GM12865 (cell line): Measurements from ENCODE around the gene ALG6.
"Not testable (repeated sequence)": the region's sequence is repeated elsewhere in the genome, so short reads cannot be mapped to it uniquely, and the experiment has no call there.

Experiments used
- DNase-seq: peaks from one replicate; pipeline ENCODE4 v3.0.0; 2010; ENCODE audit warnings: low read depth
- H3K4me3 ChIP-seq: 2 replicates; pipeline ENCODE4 v1.5.1; 2011; ENCODE audit warnings: mild to moderate bottlenecking, low read depth, low read length, control low read depth
- TF ChIP-seq, protein P1 (sequence below): IDR thresholded peaks from 2 replicates; pipeline ENCODE4 v1.5.1; 2011; ENCODE audit warnings: low read length, control low read depth, low read depth, inconsistent platforms; ENCODE audit not compliant: insufficient read depth; ENCODE audit errors: missing control alignments

The ALG6 gene

DNA sequence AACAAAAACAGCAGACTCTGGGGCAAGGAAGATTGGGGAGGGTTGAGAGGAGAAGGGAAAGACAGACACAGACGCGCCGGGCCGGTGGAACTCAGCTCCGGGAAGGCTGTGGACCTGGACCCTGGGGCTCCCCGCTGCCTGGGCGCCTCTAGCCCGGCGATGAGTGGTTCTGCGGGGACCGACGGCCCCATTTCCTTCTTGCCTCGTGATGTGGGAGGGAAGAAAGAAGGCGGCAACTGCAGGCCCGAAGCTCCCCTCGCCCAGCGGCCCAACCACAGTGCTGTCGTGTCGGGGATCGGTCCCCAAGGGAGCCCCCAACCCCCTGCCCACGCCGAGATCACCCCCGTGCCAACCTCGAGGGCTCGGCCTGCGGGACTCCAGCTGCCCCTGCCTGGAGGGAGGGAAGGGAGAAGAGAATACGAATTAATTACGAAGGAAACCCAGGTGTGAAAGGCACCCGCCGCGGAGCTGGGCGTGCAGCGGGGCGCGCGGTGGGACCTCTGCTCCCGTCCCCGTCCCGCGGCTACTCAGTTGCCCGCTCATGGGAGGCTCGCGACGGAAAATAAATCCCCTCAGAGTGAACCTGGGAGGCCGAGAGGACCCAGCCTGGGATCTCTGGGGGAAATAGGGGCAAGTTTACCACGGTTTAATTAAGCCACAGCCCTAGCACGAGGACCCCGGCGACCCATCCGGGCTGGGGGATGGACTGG is 37.7 kb upstream of the ALG6 start:
- H3K4me3 ChIP-seq = no peak overlapping the region
- no peak for DNase-seq
- TF ChIP-seq, protein P1, sequence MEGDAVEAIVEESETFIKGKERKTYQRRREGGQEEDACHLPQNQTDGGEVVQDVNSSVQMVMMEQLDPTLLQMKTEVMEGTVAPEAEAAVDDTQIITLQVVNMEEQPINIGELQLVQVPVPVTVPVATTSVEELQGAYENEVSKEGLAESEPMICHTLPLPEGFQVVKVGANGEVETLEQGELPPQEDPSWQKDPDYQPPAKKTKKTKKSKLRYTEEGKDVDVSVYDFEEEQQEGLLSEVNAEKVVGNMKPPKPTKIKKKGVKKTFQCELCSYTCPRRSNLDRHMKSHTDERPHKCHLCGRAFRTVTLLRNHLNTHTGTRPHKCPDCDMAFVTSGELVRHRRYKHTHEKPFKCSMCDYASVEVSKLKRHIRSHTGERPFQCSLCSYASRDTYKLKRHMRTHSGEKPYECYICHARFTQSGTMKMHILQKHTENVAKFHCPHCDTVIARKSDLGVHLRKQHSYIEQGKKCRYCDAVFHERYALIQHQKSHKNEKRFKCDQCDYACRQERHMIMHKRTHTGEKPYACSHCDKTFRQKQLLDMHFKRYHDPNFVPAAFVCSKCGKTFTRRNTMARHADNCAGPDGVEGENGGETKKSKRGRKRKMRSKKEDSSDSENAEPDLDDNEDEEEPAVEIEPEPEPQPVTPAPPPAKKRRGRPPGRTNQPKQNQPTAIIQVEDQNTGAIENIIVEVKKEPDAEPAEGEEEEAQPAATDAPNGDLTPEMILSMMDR = no peak

- TF ChIP-seq, protein P1 = no peak
- no peak overlapping the region for H3K4me3 ChIP-seq
- DNase-seq = no peak
These were observed 37.0 kb upstream of the ALG6 start for GRCh38 chr1:63330331-63330916.

GRCh38 chr1:63342402-63342801 is 25.0 kb upstream of the ALG6 start:
- TF ChIP-seq, protein P1 = no peak
- no peak for DNase-seq
- no peak overlapping the region for H3K4me3 ChIP-seq

DNA sequence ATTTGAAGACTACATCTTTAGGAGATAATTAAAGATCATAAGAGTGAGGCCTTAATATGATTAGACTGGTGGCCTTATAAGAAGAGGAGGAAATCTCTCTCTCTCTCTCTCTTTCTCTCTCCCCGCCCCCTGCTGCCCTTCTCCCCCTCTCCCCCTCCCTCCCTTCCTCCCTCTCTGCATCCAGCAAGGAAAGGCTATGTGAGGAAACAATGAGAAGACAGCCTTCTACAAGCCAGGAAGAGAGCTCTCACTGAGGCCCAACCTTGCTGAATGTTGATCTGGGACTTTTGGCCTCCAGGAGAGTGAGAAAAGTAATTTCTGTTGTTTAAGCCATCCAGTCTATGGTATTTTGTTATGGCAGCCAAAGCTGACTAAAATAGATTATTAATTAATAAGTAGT is 23.5 kb upstream of the ALG6 start:
- no peak for DNase-seq
- TF ChIP-seq, protein P1 = no peak
- no peak overlapping the region for H3K4me3 ChIP-seq

GRCh38 chr1:63350320-63350719 is 17.1 kb upstream of the ALG6 start:
- DNase-seq = no peak
- H3K4me3 ChIP-seq = no peak overlapping the region
- TF ChIP-seq, protein P1 = no peak

DNA sequence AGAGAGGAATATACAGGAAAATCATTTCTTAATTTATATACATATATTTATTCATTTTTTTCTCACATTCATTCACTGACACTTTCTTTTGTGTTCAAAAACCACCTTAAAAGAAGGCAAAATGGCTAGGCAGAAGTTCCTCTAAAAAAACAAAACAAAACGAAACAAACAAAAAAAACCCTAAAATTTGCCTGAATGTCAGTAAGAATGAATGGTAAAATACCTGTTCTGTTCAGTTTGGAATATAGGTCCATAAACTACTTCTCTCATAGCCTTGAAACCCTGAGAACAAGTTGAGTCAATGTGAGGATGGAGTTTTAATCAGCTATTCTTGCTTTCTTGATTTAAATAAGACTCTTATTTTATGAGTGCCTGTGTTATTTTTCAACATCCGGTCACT is 14.7 kb upstream of the ALG6 start:
- H3K4me3 ChIP-seq = no peak overlapping the region
- no peak for DNase-seq
- TF ChIP-seq, protein P1 = no peak

- not testable (repeated sequence) for H3K4me3 ChIP-seq, DNase-seq
These were observed 11.2 kb upstream of the ALG6 start for GRCh38 chr1:63356234-63356633.
